Small intestine (tissue), 7 donors: Measurements from ENCODE around the gene TEX9. TPM values are rescaled to one million over a fixed set of nuclear protein-coding genes. Genes with fewer than 3 reads are reported as not detected.
"Not testable (repeated sequence)": the region's sequence is repeated elsewhere in the genome, so short reads cannot be mapped to it uniquely, and the experiment has no call there.

Experiments used
- DNase-seq, 2 donors: peaks; one replicate each; pipeline versions ENCODE4 v3.0.0 to v3.0.0-alpha.2; 2013
- FAIRE-seq: peaks from 2 replicates; lab custom pipeline; 2012; peaks lifted over from hg19 to GRCh38; lab: Jason Lieb, UNC
- H3K27ac ChIP-seq, 3 donors: one replicate each; pipeline ENCODE4 v1.5.1; 2013; ENCODE audit warnings: low read length in 2 of 3, mild to moderate bottlenecking in 2 of 3, control low read depth in 1 of 3, inconsistent platforms in 1 of 3, low read depth in 1 of 3, moderate library complexity in 1 of 3
- H3K27me3 ChIP-seq, 3 donors: one replicate each; pipeline ENCODE4 v1.6.1; 2013; ENCODE audit warnings: low read length in 3 of 3, inconsistent platforms in 1 of 3; ENCODE audit not compliant: control insufficient read depth in 3 of 3, insufficient read depth in 3 of 3
- H3K36me3 ChIP-seq, 3 donors: one replicate each; pipeline ENCODE4 v1.6.1; 2013; ENCODE audit warnings: low read length in 3 of 3, inconsistent platforms in 1 of 3, low read depth in 1 of 3, mild to moderate bottlenecking in 1 of 3, moderate library complexity in 1 of 3; ENCODE audit not compliant: control insufficient read depth in 3 of 3, insufficient read depth in 2 of 3
- H3K4me1 ChIP-seq, 3 donors: one replicate each; pipeline ENCODE4 v1.6.1; 2013; ENCODE audit warnings: low read length in 2 of 3, inconsistent platforms in 1 of 3, low read depth in 1 of 3, mild to moderate bottlenecking in 1 of 3, moderate library complexity in 1 of 3; ENCODE audit not compliant: control insufficient read depth in 3 of 3, insufficient read depth in 2 of 3
- H3K4me3 ChIP-seq, 3 donors: one replicate each; pipeline ENCODE4 v1.5.1; 2013; ENCODE audit warnings: low read length in 3 of 3, control low read depth in 1 of 3, inconsistent platforms in 1 of 3, low read depth in 1 of 3, mild to moderate bottlenecking in 1 of 3, moderate library complexity in 1 of 3
- H3K9me3 ChIP-seq, 2 donors: one replicate each; pipeline ENCODE4 v1.6.1; 2013; ENCODE audit warnings: low read depth in 1 of 2, low read length in 1 of 2; ENCODE audit not compliant: control insufficient read depth in 2 of 2, insufficient read depth in 1 of 2
- WGBS, 3 donors: extraction: QIAGEN DNeasy Blood & Tissue Kit; methylation state at CpG; one replicate each; pipeline ENCODE4 v1.1.7; 2013; 5-methylcytosine and 5-hydroxymethylcytosine counted together
- polyA plus RNA-seq, 4 donors: library from polyadenylated mRNA; stranded (reverse) in 3 of 4; unstranded in 1 of 4; fragments of 200-250 nt in 3 of 4; fragments of 120-200 nt in 1 of 4; gene quantifications; one replicate each; pipeline versions ENCODE4 v1.2.1 to v1.2.3, GENCODE V29; 2013
- donor health status: healthy with polysubstance abuse.
- donor health status: control.
- donor health status: control.
- donor health status: Bipolar disorder and iron deficiency.
- donor health status: healthy.

The TEX9 gene
- polyA plus RNA-seq, 4 donors = 1.4 to 8.9 (median 7.0) TPM

DNA sequence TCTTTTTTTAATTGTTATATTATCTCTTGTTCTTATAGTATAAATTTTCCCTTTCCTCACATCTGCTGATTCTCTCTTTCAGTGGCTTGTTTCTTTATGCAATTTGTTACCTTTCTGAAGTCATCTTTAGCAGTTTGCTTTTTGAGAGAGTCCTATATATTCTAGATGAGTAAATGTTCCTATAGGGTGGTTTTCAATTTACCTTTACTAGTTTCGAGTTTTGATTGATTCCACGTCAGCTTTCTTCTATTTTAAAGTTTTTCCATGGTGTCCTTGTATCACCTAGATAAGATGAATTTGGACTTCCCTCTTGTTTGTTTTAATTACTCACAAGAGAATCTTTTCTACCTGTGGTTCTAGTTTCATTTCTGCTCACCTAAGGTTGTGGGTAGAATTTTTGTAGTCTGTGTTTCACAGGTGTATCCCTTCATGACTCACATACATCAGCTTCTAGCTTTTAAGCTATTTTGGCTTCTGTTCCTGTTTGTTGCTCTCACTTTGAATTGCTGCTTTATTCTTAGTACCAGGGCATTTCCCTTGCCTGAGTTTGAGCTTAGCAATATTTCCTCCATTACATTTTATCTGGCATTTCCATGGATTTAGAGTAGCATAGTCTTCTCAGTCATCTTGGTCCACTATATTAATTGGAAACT is 6.4 kb downstream of the TEX9 start:
- Histone ChIP-seq H3K9me3 (no peaks in the 10 kb centered on the region), H3K4me3 (no peak overlapping the region), H3K4me1 (peaks cover 0 to 2% (median 0%) of the 10 kb centered on the region in 3 donors), H3K27ac (no peak overlapping the region), H3K36me3 (no peaks in the 10 kb centered on the region), H3K27me3 (no peaks in the 10 kb centered on the region)
- FAIRE-seq (no peak), DNase-seq (peak; percentile 6 to 44)
- 11 to 49% (median 24%) methylated on average over 2 of the region's 2 CpGs for WGBS, 3 donors

DNA sequence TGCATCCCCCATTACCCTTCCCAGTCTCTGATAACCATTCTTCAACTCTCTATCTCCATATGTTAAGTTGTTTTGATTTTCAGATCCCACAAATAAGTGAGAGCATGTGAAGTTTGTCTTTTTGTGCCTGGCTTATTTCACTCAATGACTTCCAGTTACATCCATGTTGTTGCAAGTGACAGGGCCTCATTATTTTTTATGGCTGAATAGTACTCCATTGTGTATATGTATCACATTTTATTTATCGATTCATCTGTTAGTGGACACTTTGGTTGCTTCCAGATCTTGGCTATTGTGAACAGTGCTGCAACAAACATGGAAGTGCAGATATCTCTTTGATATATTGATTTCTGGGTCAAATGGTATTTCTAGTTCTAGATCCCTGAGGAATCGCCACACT is 9.5 kb downstream of the TEX9 start:
- not testable (repeated sequence) for H3K27ac ChIP-seq, H3K27me3 ChIP-seq, H3K4me1 ChIP-seq, H3K9me3 ChIP-seq, DNase-seq, H3K4me3 ChIP-seq, H3K36me3 ChIP-seq, FAIRE-seq
- WGBS, 3 donors = 94 to 100% (median 97%) methylated on average over 2 of the region's 2 CpGs

DNA sequence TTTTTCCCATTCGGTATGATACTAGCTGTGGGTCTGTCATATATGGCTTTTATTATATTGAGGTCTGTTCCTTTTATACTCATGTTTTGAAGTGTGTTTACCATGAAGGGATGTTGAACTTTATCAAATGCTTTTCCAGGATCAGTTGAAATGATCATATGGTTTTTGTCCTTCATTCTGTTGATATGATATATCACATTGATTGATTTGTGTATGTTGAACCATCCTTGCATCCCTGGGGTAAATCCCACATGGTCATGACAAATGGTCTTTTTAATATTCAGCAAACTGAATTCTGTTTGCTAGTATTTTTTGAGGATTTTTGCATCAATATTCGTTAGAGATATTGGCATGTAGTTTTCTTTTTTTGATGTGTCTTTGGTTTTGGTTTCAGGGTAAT is 12.6 kb downstream of the TEX9 start:
- 92 to 96% (median 95%) methylated on average over 2 of the region's 2 CpGs for WGBS, 3 donors
- H3K27me3 ChIP-seq = not testable (repeated sequence)

DNA sequence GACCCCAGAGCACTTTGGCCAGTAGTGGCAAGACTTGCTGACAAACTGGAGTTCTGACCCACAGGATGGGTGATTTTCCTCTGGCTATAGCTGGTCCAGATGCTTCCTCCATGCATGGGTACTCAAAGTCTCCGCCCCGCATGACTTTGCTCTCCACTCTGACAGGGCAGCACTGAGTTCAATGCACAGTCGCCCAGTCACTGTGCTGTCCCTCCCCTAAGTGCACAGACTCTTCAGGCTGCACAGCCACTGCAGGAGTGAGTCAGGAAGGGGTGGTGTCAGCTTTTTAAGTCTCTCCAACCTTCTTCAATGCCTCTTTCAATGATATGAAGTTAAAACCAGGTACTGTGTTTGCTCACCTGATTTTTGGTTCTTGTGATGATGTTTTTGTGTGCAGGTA is 17.8 kb downstream of the TEX9 start:
- DNase-seq = no peak
- WGBS, 3 donors = 85 to 95% (median 95%) methylated on average over 3 of the region's 3 CpGs
- Histone ChIP-seq H3K27me3 (no peaks in the 10 kb centered on the region), H3K9me3 (peaks cover 0 to 3% of the 10 kb centered on the region in 2 donors), H3K4me3 (no peak overlapping the region), H3K4me1 (no peaks in the 10 kb centered on the region), H3K36me3 (peaks cover 0 to 10% (median 0%) of the 10 kb centered on the region in 3 donors), H3K27ac (no peak overlapping the region)
- FAIRE-seq = no peak

More for the DNA sequence above, 12.6 kb downstream of the TEX9 start:
- H3K4me3 ChIP-seq, FAIRE-seq, H3K9me3 ChIP-seq, H3K27ac ChIP-seq, H3K4me1 ChIP-seq, DNase-seq: not testable (repeated sequence)
- peaks cover 0 to 10% (median 0%) of the 10 kb centered on the region in 3 donors for H3K36me3 ChIP-seq

DNA sequence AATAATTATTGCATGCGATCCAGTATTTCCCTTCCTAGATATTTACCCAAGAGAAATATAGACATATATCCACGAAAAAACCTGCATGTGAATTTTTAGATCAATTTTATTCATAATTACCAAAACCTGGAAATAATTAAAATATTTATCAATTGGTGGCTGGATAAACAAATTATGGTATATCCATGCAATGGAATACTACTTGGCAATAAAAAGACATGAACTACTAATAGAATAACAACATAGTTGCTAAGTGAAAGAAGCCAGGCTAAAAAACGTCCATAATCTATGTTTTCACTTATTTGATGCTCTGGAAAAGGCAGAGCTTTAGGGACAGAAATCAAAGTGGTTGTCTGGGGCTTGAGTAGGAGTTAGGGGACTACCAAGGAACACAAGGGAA is 20.7 kb downstream of the TEX9 start:
- FAIRE-seq (no peak), DNase-seq (no peak)
- H3K9me3 ChIP-seq = no peaks in the 10 kb centered on the region
- H3K4me3 ChIP-seq = no peak overlapping the region
- WGBS, 3 donors = 82 to 93% (median 88%) methylated on average over 3 of the region's 3 CpGs
- H3K4me1 ChIP-seq = no peaks in the 10 kb centered on the region
- H3K36me3 ChIP-seq = peaks cover 0 to 10% (median 0%) of the 10 kb centered on the region in 3 donors
- H3K27ac ChIP-seq = no peak overlapping the region
- H3K27me3 ChIP-seq = no peaks in the 10 kb centered on the region

DNA sequence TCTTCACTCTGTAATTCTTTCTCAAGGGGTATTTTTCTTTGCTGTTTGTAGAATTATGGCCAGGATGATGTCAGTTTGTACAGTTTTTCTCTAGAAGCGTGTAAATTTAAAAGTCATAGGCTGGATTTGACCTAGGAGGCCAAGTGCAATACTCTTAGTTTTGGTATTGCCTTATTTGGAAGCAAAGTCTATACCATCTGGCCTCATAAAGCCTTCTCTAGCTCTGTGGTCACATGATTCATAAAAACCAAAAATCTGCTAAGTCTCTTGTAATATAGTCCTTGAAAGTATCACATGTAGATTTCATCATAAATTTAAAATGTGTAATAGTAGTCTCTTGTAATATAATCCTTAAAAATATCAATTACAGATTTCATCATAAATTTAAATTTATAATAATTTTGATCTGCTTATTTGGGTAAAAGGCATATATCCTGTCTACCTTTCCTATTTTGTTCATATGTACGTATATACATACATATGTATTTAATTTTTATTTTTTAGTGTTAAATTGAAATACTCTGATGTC is 25.6 kb downstream of the TEX9 start:
- Histone ChIP-seq H3K4me3 (no peak overlapping the region), H3K36me3 (no peaks in the 10 kb centered on the region), H3K9me3 (no peaks in the 10 kb centered on the region), H3K4me1 (peaks cover 0 to 6% (median 0%) of the 10 kb centered on the region in 3 donors), H3K27ac (no peak overlapping the region), H3K27me3 (no peaks in the 10 kb centered on the region)
- 94 to 98% (median 94%) methylated on average over 2 of the region's 2 CpGs for WGBS, 3 donors
- FAIRE-seq (no peak), DNase-seq (no peak)

DNA sequence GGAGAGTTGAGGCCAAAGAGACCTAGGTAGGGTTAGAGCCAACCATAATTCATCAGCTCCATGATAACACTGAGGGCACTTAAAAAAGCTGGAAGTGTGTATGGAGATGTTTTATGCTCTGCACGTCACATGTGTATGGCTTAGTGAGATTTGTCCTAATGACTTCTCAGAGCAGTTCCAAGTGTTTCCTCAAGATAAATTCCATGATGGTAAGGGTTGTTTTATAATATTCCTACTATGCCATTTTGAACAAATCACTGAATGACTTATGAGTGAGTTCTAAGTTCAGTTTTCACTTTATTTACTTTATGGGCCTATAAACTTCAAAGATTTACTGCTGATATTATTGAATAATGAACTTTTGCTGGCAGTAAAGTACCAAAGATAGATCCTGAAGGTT is 28.1 kb downstream of the TEX9 start:
- WGBS, 3 donors = 10 to 69% (median 45%) methylated on average over 1 of the region's 1 CpG

DNA sequence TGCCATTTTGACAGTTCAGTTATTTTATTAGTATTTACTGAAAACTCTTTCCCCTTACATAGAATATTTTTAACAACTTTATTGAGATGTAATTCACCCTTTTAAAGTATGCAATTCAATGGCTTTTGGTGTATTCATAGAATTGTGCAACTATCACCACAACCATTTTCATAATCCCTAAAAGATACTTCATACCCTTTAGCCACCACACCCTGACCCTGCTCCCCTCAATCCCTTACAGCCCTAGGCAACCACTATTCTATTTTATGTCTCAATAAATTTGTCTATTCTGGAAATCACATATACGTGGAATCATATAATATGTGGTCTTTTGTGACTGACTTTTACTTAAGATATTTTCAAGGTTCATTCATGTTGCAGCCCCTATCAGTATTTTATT is 29.7 kb downstream of the TEX9 start:
- FAIRE-seq (no peak), DNase-seq (no peak)
- WGBS, 3 donors = 89 to 95% (median 91%) methylated on average over 1 of the region's 1 CpG

More for the DNA sequence above, 28.1 kb downstream of the TEX9 start:
- H3K4me3 ChIP-seq = no peak overlapping the region
- FAIRE-seq (no peak), DNase-seq (peak; percentile 50 to 68)
- peaks cover 0 to 2% (median 0%) of the 10 kb centered on the region in 3 donors for H3K36me3 ChIP-seq
- peaks cover 0 to 6% (median 0%) of the 10 kb centered on the region in 3 donors for H3K4me1 ChIP-seq
- H3K9me3 ChIP-seq = peaks cover 0 to 10% of the 10 kb centered on the region in 2 donors
- H3K27ac ChIP-seq = no peak overlapping the region
- H3K27me3 ChIP-seq = no peaks in the 10 kb centered on the region

More for the DNA sequence above, 29.7 kb downstream of the TEX9 start:
- Histone ChIP-seq H3K36me3 (peaks cover 0 to 2% (median 0%) of the 10 kb centered on the region in 3 donors), H3K4me1 (peaks cover 0 to 6% (median 0%) of the 10 kb centered on the region in 3 donors), H3K27ac (no peak overlapping the region), H3K9me3 (peaks cover 0 to 10% of the 10 kb centered on the region in 2 donors), H3K4me3 (no peak overlapping the region), H3K27me3 (no peaks in the 10 kb centered on the region)
